GM12891 (cell line): Measurements from ENCODE around the gene TBC1D4.

Experiments used
- POLR2A ChIP-seq: IDR thresholded peaks from 2 replicates; pipeline ENCODE4 v1.6.1; 2011; ENCODE audit warnings: low read depth, low read length, control low read depth
- POLR2AphosphoS5 ChIP-seq: IDR thresholded peaks from 2 replicates; pipeline ENCODE4 v1.6.1; 2011; ENCODE audit warnings: low read depth, low read length, control low read depth

DNA sequence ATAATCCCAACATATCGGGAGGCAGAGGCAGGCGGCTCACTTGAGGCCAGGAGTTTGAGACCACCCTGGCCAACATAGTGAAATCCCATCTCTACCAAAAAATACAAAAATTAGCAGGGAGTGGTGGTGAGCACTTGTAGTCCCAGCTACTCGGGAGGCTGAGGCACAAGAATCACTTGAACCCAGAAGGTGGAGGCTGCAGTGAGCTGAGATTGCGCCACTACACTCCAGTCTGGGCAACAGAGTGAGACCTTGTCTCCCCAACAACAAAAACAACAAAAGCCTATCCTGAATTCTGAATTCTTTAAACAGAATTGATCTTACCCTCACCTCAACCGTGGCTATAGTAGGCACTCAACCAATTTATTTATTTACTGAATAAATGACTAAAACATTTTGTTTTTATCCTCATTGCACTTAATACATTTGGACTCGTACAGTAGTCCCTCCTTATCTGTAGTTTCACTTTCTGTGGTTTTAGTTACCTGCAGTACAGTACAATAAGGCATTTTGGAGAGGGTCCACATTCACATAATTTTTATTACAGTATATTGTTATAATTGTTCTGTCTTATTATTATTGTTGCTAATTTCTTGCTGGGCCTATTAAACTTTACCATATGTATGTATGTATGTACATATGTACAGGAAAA is 98.8 kb downstream of the TBC1D4 start:
- no peak for TF ChIP-seq POLR2A
- no peak for TF ChIP-seq POLR2AphosphoS5
